GM20000 (cell line): Measurements from ENCODE around the gene MRPL54.

Source experiments
- DNase-seq: peaks from one replicate; pipeline ENCODE4 v3.0.0; 2012; ENCODE audit warnings: low spot score
- CTCF ChIP-seq: IDR thresholded peaks from 2 replicates; pipeline ENCODE4 v1.5.1; 2012; ENCODE audit warnings: mild to moderate bottlenecking, control low read depth; ENCODE audit errors: extremely low read depth, missing control alignments

The MRPL54 gene

GRCh38 chr19:3722443-3723109, 39.9 kb upstream of the MRPL54 start:
- TF ChIP-seq CTCF = no peak
- DNase-seq = peak; percentile 30

- TF ChIP-seq CTCF = no peak
These were observed 39.4 kb upstream of the MRPL54 start for GRCh38 chr19:3723110-3723488.

DNA sequence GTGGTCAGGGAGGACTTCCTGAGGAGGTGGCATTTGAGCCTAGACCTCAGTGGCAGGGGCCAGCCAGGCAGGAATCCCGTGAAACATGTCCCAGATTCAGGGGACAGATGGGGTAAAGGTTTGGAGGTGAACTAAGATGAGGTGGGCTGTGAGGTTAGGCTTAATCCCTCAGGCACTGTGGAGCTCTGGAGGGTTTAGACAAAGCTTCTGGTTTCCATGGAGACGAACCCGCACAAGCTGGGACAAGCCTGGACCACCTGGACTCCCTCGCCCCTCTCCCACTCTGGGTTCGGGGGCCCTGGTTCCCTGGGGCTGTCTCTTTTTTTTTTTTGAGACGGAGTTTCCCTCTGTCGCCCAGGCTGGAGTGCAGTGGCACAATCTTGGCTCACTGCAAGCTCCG, 38.6 kb upstream of the MRPL54 start:
- DNase-seq = peak; percentile 23
- TF ChIP-seq CTCF = no peak

More at GRCh38 chr19:3723110-3723488, 39.4 kb upstream of the MRPL54 start:
- no peak for DNase-seq

GRCh38 chr19:3725121-3725520, 37.4 kb upstream of the MRPL54 start:
- no peak for TF ChIP-seq CTCF
- DNase-seq = no peak

- no peak for TF ChIP-seq CTCF
- no peak for DNase-seq
These were observed 36.7 kb upstream of the MRPL54 start for GRCh38 chr19:3725640-3726310.

DNA sequence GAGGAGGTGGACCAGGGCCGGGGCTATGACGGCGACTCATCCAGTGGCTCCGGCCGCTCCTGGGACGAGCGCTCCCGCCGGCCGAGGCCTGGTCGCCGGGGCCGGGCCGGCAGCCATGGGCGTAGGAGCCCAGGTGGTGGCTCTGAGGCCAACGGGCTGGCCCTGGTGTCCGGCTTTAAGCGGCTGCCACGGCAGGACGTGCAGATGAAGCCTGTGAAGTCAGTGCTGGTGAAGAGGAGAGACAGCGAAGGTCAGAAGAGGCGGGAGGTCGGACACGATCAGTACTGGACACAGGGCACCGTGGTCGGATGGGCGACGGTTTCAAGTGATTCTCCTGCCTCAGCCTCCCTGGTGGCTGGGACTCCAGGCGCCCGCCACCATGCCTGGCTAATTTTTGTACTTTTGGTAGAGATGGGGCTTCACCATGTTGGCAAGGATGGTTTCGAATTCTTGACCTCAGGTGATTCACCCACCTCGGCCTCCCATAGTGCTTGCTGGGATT, 32.0 kb upstream of the MRPL54 start:
- DNase-seq = no peak
- no peak for TF ChIP-seq CTCF

DNA sequence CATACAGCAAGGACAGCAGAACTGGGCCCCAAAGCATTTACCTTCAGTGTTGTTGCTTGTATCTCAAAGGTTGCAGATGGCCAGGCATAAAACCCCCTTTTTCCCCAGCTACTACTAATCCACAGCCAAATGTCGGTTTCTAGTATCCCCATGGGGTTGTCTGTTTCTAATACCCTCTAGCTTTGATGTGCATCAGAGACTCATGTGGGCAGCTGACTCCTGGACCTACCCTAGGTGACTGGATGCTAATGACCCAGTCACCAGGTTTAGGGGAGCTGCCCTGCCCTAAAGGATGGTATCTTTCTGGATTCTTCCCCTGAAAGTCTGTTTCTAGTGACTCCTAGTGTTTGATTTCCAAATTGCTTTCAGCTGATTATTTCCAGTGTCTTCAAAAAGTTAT, 30.4 kb upstream of the MRPL54 start:
- DNase-seq = no peak
- TF ChIP-seq CTCF = no peak
